DOHH2 (cell line): Measurements from ENCODE around the gene ENOX1.

Source experiments
- H3F3A ChIP-seq: fragments of 200-600 bp; sonication (generic), shearing (Covaris generic); 2 replicates; pipeline ENCODE4 v1.6.0; 2016; ENCODE audit warnings: antibody characterized with exemption, mild to moderate bottlenecking; ENCODE audit not compliant: control insufficient read depth, insufficient read depth
- H3K27ac ChIP-seq: fragments of 200-600 bp; sonication (generic); 2 replicates; pipeline ENCODE4 v1.5.1; 2014; ENCODE audit warnings: low read depth, mild to moderate bottlenecking, low read length, moderate library complexity
- H3K27me3 ChIP-seq: fragments of 200-600 bp; sonication (generic); 2 replicates; pipeline ENCODE4 v1.6.1; 2014; ENCODE audit warnings: mild to moderate bottlenecking, low read length, mixed read lengths; ENCODE audit not compliant: control insufficient read depth
- H3K36me3 ChIP-seq: fragments of 200-600 bp; sonication (generic); 2 replicates; pipeline ENCODE4 v1.6.1; 2014; ENCODE audit warnings: mild to moderate bottlenecking, low read length, moderate library complexity, mixed read lengths; ENCODE audit not compliant: control insufficient read depth
- H3K4me1 ChIP-seq: fragments of 200-600 bp; sonication (generic); 2 replicates; pipeline ENCODE4 v1.6.1; 2014; ENCODE audit warnings: mild to moderate bottlenecking, low read length, mixed read lengths; ENCODE audit not compliant: control insufficient read depth
- H3K4me2 ChIP-seq: fragments of 200-600 bp; sonication (generic); 2 replicates; pipeline ENCODE4 v1.6.0; 2014; ENCODE audit warnings: mild to moderate bottlenecking, low read length, moderate library complexity
- H3K4me3 ChIP-seq: fragments of 200-600 bp; sonication (generic); 2 replicates; pipeline ENCODE4 v1.5.1; 2014; ENCODE audit warnings: mild to moderate bottlenecking, low read length, mixed read lengths
- H3K79me2 ChIP-seq: fragments of 200-600 bp; sonication (generic); 2 replicates; pipeline ENCODE4 v1.6.1; 2014; ENCODE audit warnings: mild to moderate bottlenecking, low read length, mixed read lengths; ENCODE audit not compliant: control insufficient read depth
- H3K9me2 ChIP-seq: fragments of 200-600 bp; sonication (generic); replicated peaks from 2 replicates; pipeline ENCODE4 v1.6.1; 2014; ENCODE audit warnings: mild to moderate bottlenecking, low read length, mixed read lengths; ENCODE audit not compliant: control insufficient read depth
- H3K9me3 ChIP-seq: fragments of 200-600 bp; sonication (generic); 2 replicates; pipeline ENCODE4 v1.6.1; 2014; ENCODE audit warnings: antibody characterized with exemption, low read length, mixed read lengths; ENCODE audit not compliant: control insufficient read depth, insufficient read depth
- H4K20me1 ChIP-seq: fragments of 200-600 bp; sonication (generic); 2 replicates; pipeline ENCODE4 v1.6.0; 2014; ENCODE audit warnings: low read depth, mild to moderate bottlenecking, antibody characterized with exemption, low read length, moderate library complexity; ENCODE audit not compliant: control insufficient read depth, insufficient read depth
- EZH2phosphoT487 ChIP-seq: fragments of 200-600 bp; sonication (generic); IDR thresholded peaks from 2 replicates; pipeline ENCODE4 v1.6.1; 2017; ENCODE audit warnings: borderline replicate concordance, mild to moderate bottlenecking, antibody characterized with exemption, low read length, moderate library complexity, mixed read lengths
- TF ChIP-seq, protein P1 (sequence below): fragments of 200-600 bp; sonication (generic); IDR thresholded peaks from one replicate; pipeline ENCODE4 v1.5.1; 2014; ENCODE audit warnings: antibody characterized with exemption, mild to moderate bottlenecking, low read depth, low read length; ENCODE audit not compliant: poor library complexity, severe bottlenecking

Gene ENOX1

DNA sequence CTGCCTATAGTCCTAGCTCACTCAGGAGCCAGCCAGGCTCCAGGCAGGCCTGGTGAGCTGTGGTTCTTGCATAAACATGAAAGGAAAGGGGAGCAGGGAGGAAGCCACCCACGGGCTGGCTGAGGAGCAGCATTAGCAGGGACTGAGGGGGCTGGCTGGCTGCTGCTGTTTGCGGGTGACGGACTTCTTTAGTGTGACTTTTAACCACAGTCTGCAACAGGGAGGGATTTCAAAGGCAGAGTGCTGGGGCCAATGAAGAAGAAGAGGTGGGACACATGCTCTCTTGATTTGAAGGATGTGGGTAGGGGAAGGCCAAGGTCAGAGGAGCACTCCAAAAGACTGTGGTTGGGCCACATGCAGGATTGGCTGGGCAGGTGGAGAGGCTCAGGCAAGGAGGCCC lies 540.4 kb downstream of the ENOX1 start:
- no peaks in the 10 kb centered on the region for H3K27me3 ChIP-seq
- no peaks in the 10 kb centered on the region for H3K9me2 ChIP-seq
- no peaks in the 10 kb centered on the region for H3K9me3 ChIP-seq
- no peaks in the 10 kb centered on the region for H3K4me1 ChIP-seq
- no peak overlapping the region for H3K4me2 ChIP-seq
- no peak overlapping the region for H3K4me3 ChIP-seq
- H4K20me1 ChIP-seq, result no peaks in the 10 kb centered on the region
- no peak overlapping the region for H3K27ac ChIP-seq
- H3K79me2 ChIP-seq, result no peaks in the 10 kb centered on the region
- no peaks in the 10 kb centered on the region for H3K36me3 ChIP-seq
- H3F3A ChIP-seq, result no peaks in the 10 kb centered on the region
- no peak for TF ChIP-seq EZH2phosphoT487
- TF ChIP-seq, protein P1, sequence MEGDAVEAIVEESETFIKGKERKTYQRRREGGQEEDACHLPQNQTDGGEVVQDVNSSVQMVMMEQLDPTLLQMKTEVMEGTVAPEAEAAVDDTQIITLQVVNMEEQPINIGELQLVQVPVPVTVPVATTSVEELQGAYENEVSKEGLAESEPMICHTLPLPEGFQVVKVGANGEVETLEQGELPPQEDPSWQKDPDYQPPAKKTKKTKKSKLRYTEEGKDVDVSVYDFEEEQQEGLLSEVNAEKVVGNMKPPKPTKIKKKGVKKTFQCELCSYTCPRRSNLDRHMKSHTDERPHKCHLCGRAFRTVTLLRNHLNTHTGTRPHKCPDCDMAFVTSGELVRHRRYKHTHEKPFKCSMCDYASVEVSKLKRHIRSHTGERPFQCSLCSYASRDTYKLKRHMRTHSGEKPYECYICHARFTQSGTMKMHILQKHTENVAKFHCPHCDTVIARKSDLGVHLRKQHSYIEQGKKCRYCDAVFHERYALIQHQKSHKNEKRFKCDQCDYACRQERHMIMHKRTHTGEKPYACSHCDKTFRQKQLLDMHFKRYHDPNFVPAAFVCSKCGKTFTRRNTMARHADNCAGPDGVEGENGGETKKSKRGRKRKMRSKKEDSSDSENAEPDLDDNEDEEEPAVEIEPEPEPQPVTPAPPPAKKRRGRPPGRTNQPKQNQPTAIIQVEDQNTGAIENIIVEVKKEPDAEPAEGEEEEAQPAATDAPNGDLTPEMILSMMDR, result no peak

GRCh38 chr13:43245374-43245964 lies 541.3 kb downstream of the ENOX1 start:
- H3K9me3 ChIP-seq, result no peaks in the 10 kb centered on the region
- H3K4me1 ChIP-seq, result 0 out of 2 replicates have a peak, but pooled peaks cover 7% of the 10 kb centered on the region
- H4K20me1 ChIP-seq, result no peaks in the 10 kb centered on the region
- no peaks in the 10 kb centered on the region for H3K9me2 ChIP-seq
- no peak overlapping the region for H3K4me2 ChIP-seq
- no peaks in the 10 kb centered on the region for H3K27me3 ChIP-seq
- no peak overlapping the region for H3K4me3 ChIP-seq
- TF ChIP-seq EZH2phosphoT487, result no peak
- TF ChIP-seq, protein P1, result no peak
- no peaks in the 10 kb centered on the region for H3F3A ChIP-seq
- H3K79me2 ChIP-seq, result no peaks in the 10 kb centered on the region
- H3K36me3 ChIP-seq, result no peaks in the 10 kb centered on the region
- H3K27ac ChIP-seq, result no peak overlapping the region

- Histone ChIP-seq H3K9me3 (no peaks in the 10 kb centered on the region), H3F3A (no peaks in the 10 kb centered on the region), H3K79me2 (no peaks in the 10 kb centered on the region), H3K4me1 (0 out of 2 replicates have a peak, but pooled peaks cover 8% of the 10 kb centered on the region), H3K4me3 (no peak overlapping the region), H3K36me3 (no peaks in the 10 kb centered on the region), H3K9me2 (no peaks in the 10 kb centered on the region), H4K20me1 (no peaks in the 10 kb centered on the region), H3K4me2 (no peak overlapping the region), H3K27ac (no peak overlapping the region), H3K27me3 (no peaks in the 10 kb centered on the region)
- TF ChIP-seq, protein P1, result no peak
- no peak for TF ChIP-seq EZH2phosphoT487
These were observed 542.3 kb downstream of the ENOX1 start for GRCh38 chr13:43244481-43244880.
